ENCODE measurements around the gene FGD3.
"Not testable (repeated sequence)": the region's sequence is repeated elsewhere in the genome, so short reads cannot be mapped to it uniquely, and the experiment has no call there.

The FGD3 gene, protein sequence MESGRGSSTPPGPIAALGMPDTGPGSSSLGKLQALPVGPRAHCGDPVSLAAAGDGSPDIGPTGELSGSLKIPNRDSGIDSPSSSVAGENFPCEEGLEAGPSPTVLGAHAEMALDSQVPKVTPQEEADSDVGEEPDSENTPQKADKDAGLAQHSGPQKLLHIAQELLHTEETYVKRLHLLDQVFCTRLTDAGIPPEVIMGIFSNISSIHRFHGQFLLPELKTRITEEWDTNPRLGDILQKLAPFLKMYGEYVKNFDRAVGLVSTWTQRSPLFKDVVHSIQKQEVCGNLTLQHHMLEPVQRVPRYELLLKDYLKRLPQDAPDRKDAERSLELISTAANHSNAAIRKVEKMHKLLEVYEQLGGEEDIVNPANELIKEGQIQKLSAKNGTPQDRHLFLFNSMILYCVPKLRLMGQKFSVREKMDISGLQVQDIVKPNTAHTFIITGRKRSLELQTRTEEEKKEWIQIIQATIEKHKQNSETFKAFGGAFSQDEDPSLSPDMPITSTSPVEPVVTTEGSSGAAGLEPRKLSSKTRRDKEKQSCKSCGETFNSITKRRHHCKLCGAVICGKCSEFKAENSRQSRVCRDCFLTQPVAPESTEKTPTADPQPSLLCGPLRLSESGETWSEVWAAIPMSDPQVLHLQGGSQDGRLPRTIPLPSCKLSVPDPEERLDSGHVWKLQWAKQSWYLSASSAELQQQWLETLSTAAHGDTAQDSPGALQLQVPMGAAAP

GRCh38 chr9:92947268-92948037, at the start of gene FGD3:
FGD3 (plus strand) TSS chr9:92947523; CDS start chr9:92976257, 28,734 bp downstream.
- DNase-seq: peak; percentile 63

DNA sequence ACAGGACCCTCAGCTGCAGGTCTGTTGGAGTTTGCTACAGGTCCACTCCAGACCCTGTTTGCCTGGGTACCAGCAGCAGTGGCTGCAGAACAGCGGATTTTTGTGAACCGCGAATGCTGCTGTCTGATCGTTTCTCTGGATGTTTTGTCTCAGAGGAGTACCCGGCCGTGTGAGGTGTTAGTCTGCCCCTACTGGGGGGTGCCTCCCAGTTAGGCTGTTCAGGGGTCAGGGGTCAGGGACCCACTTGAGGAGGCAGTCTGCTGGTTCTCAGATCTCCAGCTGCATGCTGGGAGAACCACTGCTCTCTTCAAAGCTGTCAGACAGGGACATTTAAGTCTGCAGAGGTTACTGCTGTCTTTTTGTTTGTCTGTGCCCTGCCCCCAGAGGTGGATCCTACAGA, 42.2 kb upstream of the FGD3 start:
- not testable (repeated sequence) for DNase-seq

- DNase-seq: no peak
Observed at GRCh38 chr9:92911511-92912475, 35.5 kb upstream of the FGD3 start.

DNA sequence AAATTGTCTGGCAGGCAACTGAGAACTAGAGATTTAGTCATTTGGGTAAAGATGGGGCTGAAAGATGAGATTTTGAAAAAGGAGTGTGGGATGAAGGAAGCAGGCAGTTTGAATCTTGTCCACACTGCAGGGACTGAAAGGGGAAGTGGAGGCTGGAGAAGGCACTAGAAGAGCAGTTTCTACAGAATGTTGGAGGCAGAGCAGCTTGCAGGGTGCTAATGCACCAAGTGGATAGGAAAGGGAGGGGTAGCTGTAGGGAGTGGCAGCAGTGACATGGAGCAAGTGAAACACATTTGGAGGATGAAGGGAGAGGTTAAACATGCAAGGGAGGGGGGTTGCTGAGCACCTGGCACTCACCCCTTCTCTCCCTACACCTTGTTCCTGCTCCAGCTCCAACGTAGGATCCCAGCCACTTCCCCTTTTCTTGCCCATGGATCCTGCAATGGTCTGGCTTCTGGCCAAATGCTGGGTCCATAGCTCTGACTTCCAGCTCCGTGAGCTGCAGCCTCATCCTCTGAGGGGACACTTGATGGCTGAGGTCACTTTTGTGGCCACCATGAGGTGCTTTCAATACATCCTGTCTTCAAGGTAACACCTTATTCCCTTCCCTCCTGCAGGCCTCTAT, 30.0 kb upstream of the FGD3 start:
- peak; percentile 22 for DNase-seq

DNA sequence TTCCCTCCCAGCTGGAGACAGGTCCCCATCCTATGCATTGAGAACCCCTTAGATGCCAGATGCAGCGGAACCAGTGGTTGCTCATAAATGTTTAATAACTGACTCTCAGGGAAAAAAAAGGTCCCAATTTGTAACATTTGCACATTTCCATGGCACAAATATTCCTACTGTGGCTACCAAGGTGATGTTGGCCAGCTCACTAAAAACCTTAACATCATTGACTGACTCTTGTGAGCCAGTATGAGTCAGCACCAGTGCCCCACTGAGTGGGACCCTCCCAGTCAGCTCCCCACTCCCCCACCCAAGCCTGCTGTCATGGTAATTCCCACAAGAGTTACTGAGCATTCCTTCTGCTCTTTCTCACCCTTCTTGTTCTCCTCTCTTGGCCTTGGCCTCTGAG, 26.9 kb upstream of the FGD3 start:
- DNase-seq: no peak

DNA sequence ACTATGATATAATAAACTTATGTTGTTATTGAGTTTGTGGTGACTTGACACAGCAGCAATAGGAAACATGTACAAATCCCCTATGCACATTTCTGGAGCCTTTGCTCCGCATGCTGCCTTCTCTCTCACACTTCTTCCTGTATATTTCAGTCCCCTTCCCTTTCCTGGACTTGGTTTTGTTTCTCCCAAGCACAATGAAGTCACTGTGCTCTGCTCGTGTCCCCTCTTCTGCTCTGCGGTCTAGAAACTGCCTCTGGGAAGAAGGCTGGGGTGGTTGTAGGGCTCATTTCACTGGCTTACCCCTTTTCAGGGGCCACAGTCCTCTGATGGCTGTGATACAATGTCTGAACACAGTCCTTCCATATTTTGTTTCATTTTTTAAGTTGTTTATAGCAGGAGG, 15.7 kb upstream of the FGD3 start:
- DNase-seq: no peak

GRCh38 chr9:92934321-92934720, 13.0 kb upstream of the FGD3 start:
- peak; percentile 12 for DNase-seq

- DNase-seq: no peak
Observed at GRCh38 chr9:92938025-92938424, 9.3 kb upstream of the FGD3 start.

DNA sequence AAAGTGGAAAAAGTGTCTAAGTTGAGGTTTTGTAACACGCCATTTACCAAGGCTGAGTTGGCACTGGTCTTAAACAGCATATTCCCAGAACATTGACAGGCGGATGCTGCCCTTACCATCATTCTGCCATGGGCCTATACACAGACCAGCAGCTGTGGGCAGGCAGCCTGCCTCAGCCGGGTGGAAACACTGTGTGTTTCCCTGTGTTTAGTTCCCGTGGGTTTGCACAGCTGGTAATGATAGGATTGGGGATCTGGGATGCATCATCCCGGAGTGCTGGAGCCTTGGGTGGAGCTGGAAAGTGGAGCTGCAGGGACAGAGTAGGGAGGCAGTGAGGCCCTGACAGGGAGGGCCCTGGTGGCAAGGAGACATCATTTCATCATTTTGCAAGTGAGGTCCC, 5.5 kb upstream of the FGD3 start:
- no peak for DNase-seq

GRCh38 chr9:92942688-92943616, 4.4 kb upstream of the FGD3 start:
- DNase-seq: no peak

- DNase-seq: no peak
Observed at GRCh38 chr9:92944921-92945320, 2.4 kb upstream of the FGD3 start.

DNA sequence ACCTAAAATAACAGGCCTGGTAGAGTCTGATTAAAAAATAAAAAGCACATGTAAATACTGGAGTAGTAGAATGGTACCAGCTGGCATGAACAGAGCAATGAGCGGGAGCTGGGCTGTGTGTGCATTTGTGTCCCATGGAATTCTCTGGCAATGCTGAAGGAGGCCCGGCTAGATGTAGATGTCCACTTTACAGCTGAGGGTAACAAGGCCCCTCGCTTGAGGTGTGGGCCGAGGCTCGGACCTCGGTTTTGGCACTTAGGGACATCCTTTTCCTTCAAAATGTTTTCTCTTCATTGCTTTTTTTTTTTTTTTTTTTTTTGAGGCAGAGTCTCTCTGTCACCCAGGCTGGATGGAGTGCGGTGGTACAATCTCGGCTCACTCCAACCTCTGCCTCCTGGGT, 1.5 kb upstream of the FGD3 start:
- no peak for DNase-seq

DNA sequence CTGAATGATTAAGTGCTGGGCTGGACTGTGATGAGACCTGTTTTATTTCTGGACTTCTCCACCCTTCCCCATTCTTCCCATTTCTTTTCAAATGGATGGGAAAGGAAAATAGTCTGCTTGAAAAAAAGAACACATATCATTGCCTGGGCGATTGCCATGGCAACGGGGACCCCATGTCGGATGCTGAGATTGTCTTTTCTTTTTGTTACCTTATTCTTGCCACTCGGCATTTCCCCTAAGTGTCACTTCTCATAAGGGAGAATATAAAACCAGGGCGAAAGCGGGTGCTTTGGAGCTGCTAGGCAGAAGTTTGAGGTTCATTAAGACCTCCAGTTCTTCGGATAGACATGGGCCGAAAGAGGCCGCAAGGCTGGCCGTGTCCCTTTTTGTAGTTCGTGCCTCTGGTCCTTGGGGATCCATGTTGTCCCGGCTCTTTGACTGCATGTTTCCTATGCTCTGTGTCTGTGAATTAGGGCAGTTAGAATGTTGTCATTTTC, 763 bp downstream of the FGD3 start:
- no peak for DNase-seq

DNA sequence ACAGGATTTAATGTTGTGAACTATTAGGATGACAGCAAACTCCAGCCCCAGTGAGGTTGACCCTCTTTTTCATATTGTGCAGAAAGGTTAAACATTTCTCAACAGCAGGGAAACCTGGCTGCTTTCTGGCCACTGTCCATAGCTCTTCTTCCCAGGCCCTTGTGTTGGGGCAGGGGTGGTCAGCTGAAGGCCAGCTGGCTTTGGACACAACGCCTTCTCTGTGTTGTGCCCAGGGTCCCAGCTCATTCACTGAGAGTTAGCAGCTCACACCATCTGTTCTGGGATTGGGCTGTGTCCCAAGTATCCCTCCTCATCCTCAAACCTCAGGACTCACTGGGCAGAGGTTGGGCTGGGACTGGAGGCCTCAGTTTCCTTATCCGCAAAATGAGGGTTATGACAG, 1.3 kb downstream of the FGD3 start:
- DNase-seq: no peak

GRCh38 chr9:92949266-92949982, 2.1 kb downstream of the FGD3 start:
- DNase-seq: no peak

GRCh38 chr9:92950359-92950955, 3.1 kb downstream of the FGD3 start:
- no peak for DNase-seq

DNA sequence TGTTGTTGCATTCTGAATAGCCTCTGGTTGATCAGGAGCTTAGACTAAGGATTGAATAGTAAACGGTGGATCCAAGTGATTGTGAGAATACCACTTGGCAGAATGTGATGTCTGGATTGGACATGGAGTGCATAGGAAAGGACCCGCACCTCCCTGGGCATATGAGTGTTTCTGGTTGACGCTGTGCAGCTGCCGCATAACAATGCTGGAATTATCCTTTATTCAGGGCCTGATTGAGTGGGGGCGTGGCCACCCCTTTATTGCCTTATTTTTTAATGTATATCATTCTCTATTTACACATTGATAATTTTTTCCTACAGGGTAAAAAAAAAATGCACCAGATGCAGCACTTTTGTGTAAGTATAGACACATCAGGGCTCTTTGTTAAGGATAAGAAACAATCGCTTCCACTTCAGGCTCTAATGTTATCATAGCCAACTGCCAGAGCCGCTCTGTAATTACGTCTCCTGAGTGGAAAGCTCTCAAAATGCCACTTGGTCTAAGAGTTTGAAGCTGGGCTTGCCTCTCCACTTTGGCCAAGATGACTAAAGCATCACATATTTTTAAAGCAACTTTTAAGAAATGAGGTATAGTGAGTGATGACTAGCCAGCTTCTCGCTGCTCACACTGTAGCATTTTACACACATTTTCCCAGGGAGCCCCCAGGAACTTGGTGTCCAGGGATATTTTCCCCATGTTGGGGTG, 5.7 kb downstream of the FGD3 start:
- no peak for DNase-seq

DNA sequence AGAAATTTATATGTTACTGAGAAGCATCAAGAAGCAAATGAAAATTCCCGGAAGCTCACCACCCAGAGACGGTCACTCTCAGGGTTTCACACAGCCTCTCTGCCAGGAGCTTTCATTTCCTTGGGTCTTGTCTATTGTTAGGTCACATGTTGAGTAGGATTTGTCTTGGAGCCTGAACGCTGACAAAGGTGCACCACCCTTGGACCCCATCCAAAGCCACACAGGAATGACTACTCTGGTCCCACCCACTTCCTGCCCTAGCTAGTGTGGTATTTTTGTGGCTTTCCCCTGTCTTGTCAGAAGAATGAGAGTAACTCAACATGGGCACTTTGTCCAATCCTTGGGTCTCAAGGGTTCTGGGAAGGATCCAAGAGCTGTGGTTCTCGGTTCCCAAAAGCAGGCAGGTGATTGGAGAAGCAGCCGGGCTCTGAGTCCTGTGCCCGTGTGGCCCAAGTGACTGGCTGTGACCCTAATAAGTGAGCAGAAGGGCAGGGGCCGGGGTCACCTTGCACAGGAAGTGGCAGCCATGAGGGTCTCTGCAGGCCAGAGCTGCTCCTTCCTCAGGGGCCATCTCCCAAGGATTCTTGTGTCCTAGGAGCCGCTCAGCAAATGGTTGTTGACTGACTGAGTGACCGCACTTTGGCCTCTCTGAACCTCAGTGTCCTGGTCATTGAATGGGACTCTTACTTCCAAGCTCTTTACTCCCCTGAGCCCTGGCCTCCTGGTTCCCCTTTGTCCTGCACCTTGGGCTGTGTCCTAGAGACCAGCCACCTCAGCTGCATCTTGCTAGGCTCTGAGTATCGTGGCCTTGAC, 6.9 kb downstream of the FGD3 start:
- peak; percentile 80 for DNase-seq
